ENCODE measurements around the gene LRP5. TPM values are rescaled to one million over a fixed set of nuclear protein-coding genes. Genes with fewer than 3 reads are reported as not detected.

LRP5 gene
- total RNA-seq, 2 donors from 2014 or later: 34.6 to 60.9 TPM

DNA sequence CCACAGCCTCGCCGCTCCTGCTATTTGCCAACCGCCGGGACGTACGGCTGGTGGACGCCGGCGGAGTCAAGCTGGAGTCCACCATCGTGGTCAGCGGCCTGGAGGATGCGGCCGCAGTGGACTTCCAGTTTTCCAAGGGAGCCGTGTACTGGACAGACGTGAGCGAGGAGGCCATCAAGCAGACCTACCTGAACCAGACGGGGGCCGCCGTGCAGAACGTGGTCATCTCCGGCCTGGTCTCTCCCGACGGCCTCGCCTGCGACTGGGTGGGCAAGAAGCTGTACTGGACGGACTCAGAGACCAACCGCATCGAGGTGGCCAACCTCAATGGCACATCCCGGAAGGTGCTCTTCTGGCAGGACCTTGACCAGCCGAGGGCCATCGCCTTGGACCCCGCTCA, 35.5 kb downstream of the LRP5 start:
- H3K4me3 ChIP-seq: no peak overlapping the region
- H3K27ac ChIP-seq: peak overlapping the region in 1 of 2 donors; percentile 87
- TF ChIP-seq, protein P1, sequence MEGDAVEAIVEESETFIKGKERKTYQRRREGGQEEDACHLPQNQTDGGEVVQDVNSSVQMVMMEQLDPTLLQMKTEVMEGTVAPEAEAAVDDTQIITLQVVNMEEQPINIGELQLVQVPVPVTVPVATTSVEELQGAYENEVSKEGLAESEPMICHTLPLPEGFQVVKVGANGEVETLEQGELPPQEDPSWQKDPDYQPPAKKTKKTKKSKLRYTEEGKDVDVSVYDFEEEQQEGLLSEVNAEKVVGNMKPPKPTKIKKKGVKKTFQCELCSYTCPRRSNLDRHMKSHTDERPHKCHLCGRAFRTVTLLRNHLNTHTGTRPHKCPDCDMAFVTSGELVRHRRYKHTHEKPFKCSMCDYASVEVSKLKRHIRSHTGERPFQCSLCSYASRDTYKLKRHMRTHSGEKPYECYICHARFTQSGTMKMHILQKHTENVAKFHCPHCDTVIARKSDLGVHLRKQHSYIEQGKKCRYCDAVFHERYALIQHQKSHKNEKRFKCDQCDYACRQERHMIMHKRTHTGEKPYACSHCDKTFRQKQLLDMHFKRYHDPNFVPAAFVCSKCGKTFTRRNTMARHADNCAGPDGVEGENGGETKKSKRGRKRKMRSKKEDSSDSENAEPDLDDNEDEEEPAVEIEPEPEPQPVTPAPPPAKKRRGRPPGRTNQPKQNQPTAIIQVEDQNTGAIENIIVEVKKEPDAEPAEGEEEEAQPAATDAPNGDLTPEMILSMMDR (IDR thresholded peaks at IDR 0.05): no peak
- no peaks in the 10 kb centered on the region for H3K36me3 ChIP-seq
- peaks cover 0 to 78% of the 10 kb centered on the region in 2 donors for H3K4me1 ChIP-seq
- H3K27me3 ChIP-seq: no peaks in the 10 kb centered on the region
- H3K9me3 ChIP-seq: no peaks in the 10 kb centered on the region
- no peak for DNase-seq (ENCODE audit: low spot score)

DNA sequence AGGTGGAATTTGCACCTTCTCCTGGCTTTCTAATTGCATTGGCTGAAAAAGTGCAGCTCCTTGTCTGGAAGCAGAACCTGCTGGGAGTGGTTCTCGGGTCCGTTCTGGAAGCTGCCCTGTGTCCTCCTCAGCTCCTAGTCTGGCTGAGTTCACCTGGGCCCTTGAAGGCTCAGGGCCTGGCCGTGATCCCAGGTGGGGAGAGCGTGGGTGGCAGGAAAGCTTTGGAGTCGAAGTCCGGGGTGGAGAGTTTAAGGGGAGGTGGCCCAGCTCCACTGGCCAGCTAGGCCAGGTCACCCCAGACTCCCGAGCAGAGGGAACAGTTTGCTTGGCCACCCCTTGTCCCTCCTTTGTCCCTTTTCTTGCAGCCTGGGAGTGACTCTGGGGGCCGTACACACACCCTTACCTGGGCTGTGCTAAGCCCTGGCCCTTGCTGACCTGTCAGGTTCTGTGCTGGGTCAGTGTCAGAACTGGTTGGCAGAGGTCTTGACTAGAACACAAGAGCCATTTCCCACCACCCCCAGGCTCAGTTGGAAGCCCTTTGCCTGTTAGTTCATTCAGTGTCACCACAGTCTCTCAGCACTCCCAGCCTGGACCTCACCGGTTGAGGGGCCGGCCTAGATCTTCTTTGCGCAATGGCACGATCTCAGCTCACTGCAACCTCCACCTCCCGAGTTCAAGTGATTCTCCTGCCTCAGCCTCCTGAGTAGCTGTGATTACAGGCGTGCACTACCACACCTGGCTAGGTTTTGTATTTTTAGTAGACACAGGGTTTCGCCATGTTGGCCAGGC, 37.3 kb downstream of the LRP5 start:
- H3K27me3 ChIP-seq: no peaks in the 10 kb centered on the region
- H3K9me3 ChIP-seq: no peaks in the 10 kb centered on the region
- peaks cover 0 to 80% of the 10 kb centered on the region in 2 donors for H3K4me1 ChIP-seq
- H3K27ac ChIP-seq: peak overlapping the region in 1 of 2 donors; percentile 38
- H3K36me3 ChIP-seq: no peaks in the 10 kb centered on the region
- no peak overlapping the region for H3K4me3 ChIP-seq
- TF ChIP-seq, protein P1 (IDR thresholded peaks at IDR 0.05): no peak
- no peak for DNase-seq (ENCODE audit: low spot score)

DNA sequence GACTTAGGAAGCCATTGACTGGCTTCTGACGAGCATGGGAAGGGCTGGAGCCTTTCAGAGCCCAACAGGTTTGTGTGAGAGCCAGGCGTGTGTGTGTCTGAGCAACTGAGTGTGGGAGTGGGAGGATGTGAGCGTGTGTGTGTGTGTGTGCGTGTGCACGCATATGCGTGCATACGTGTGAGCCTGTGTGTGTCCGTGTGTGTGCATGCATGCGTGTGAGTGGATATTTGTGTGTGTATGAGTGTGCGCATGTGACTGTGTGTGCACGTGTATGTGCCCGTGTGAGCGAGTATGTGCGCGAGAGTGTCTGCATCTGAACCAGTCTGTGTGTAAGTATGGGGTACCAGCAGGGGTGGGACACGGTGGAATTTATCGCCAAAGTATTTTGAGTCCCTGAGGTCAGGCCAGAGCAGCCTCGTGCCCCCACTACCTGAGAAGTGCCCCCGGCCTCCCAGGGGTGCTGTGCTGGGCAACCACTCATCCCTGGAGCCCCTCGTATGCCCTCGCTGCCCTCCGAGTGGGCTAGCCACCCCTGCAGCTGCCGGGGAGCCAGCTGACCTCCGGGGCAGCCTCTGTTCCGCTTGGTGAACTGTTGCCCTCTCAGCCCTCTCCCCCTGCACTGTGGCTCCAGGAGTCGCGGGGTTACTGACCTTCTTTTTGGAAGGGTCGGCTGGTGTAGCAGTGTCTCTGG, 38.5 kb downstream of the LRP5 start:
- Histone ChIP-seq H3K4me1 (peaks cover 0 to 85% of the 10 kb centered on the region in 2 donors), H3K36me3 (no peaks in the 10 kb centered on the region), H3K9me3 (no peaks in the 10 kb centered on the region), H3K27ac (peak overlapping the region; percentile 76 to 93), H3K27me3 (no peaks in the 10 kb centered on the region), H3K4me3 (no peak overlapping the region)
- TF ChIP-seq, protein P1 (IDR thresholded peaks at IDR 0.05): no peak
- DNase-seq (ENCODE audit: low spot score): no peak

DNA sequence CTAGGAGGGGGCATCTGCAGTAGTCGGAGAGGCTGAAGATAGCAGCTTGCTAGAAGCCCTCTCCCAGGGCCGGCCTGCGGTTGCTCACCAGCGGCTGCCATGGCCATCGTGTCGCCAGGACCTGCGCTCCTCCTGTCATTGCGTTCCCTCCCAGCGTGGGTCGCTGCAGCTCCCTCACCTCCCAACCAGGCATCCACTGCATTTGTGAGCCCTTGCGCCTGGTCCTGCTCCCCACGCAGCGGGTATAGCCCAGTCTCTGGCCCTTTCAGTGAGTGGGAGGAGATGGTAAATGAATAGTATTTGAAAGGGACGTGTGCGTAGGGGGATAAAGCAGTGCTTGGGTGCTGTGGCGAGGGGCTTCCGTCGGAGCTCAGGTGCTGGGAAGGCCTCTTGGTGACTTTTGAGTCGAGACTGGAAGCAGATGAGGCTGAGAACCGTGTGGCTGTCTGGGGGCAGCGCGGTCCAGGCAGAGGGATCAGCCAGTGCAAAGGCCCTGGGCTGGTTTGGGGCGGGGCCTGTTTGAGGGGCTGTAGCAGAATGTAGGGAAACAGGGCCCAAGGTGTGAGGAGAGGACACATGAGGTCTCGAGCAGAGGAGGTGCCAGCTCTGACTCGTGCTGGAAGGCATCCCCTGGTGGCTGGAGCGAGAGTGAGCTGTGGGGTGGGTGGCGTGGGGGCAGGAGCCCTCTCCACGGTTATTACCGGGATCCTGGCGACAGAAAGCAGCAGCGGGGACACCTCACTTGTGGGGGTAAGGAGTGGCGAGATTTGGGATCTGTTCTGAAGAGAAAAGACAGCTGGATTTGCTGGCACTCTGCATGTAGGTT, 39.3 kb downstream of the LRP5 start:
- H3K27me3 ChIP-seq: no peaks in the 10 kb centered on the region
- no peaks in the 10 kb centered on the region for H3K9me3 ChIP-seq
- TF ChIP-seq, protein P1 (IDR thresholded peaks at IDR 0.05): peak in 1 of 2 donors; percentile 30
- peak overlapping the region; percentile 76 to 93 for H3K27ac ChIP-seq
- H3K4me1 ChIP-seq: peaks cover 0 to 77% of the 10 kb centered on the region in 2 donors
- no peak overlapping the region for H3K4me3 ChIP-seq
- no peak for DNase-seq (ENCODE audit: low spot score)
- no peaks in the 10 kb centered on the region for H3K36me3 ChIP-seq

DNA sequence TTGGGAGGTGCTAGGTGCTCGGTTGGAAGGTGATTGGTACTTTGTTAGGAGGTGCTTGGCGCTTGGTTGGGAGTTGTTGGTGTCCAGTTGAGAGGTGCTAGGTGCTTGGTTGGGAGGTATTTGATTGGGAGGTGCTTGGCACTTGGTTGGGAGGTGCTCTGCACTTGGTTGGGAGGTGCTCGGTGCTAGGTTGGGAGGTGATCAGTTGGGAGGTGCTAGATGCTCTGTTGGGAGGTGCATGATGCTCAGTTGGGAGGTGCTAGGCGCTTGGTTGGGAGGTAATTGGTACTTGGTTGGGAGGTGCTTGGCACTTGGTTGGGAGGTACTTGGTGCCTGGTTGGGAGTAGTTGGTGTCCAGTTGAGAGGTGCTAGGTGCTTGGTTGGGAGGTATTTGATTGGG, 40.2 kb downstream of the LRP5 start:
- H3K4me3 ChIP-seq: no peak overlapping the region
- H3K36me3 ChIP-seq: no peaks in the 10 kb centered on the region
- peak overlapping the region; percentile 76 to 93 for H3K27ac ChIP-seq
- DNase-seq (ENCODE audit: low spot score): no peak
- TF ChIP-seq, protein P1 (IDR thresholded peaks at IDR 0.05): no peak
- H3K27me3 ChIP-seq: no peaks in the 10 kb centered on the region
- peaks cover 0 to 72% of the 10 kb centered on the region in 2 donors for H3K4me1 ChIP-seq
- no peaks in the 10 kb centered on the region for H3K9me3 ChIP-seq

All from right atrium auricular region (tissue), 2 donors.